Spleen (tissue), 11 donors: Measurements from ENCODE around the gene NLK. TPM values are rescaled to one million over a fixed set of nuclear protein-coding genes. Genes with fewer than 3 reads are reported as not detected.

Experiments
- DNase-seq: peaks from one replicate; pipeline ENCODE4 v3.0.0-alpha.2; 2020
- H3K27ac ChIP-seq, 8 donors: fragments of 200-600 bp; sonication (generic) in 7 of 8; 1 replicate in 4 of 8; 2 replicates in 4 of 8; pipeline versions ENCODE4 v1.5.0 to v1.8.0; 2016 to 2021; ENCODE audit warnings: inconsistent platforms in 4 of 8, mild to moderate bottlenecking in 4 of 8, moderate library complexity in 1 of 8
- H3K27me3 ChIP-seq, 7 donors: fragments of 200-600 bp; sonication (generic) in 6 of 7; replicated peaks in 1 of 7; 1 replicate in 4 of 7; 2 replicates in 3 of 7; pipeline versions ENCODE4 v1.5.0 to v1.8.0; 2016 to 2021; ENCODE audit warnings: inconsistent platforms in 3 of 7, mild to moderate bottlenecking in 1 of 7
- H3K36me3 ChIP-seq, 6 donors: fragments of 200-600 bp; sonication (generic) in 5 of 6; 1 replicate in 4 of 6; 2 replicates in 2 of 6; pipeline versions ENCODE4 v1.5.0 to v1.8.0; 2016 to 2021; ENCODE audit warnings: inconsistent platforms in 2 of 6
- H3K4me1 ChIP-seq, 6 donors: fragments of 200-600 bp; sonication (generic) in 5 of 6; 1 replicate in 3 of 6; 2 replicates in 3 of 6; pipeline versions ENCODE4 v1.5.0 to v1.8.0; 2016 to 2021; ENCODE audit warnings: inconsistent platforms in 3 of 6
- H3K4me3 ChIP-seq, 8 donors: fragments of 200-600 bp; sonication (generic) in 7 of 8; 1 replicate in 4 of 8; 2 replicates in 4 of 8; pipeline versions ENCODE4 v1.5.0 to v1.8.0; 2016 to 2021; ENCODE audit warnings: inconsistent platforms in 4 of 8, mild to moderate bottlenecking in 4 of 8, moderate library complexity in 2 of 8
- H3K9me3 ChIP-seq, 8 donors: fragments of 200-600 bp; sonication (generic) in 7 of 8; 1 replicate in 4 of 8; 2 replicates in 4 of 8; pipeline versions ENCODE4 v1.5.0 to v1.8.0; 2016 to 2021; ENCODE audit warnings: inconsistent platforms in 4 of 8
- CTCF ChIP-seq, 11 experiments: fragments of 200-600 bp in 7 of 11; fragments of 450-650 bp in 4 of 11; sonication (generic) in 4 of 11; IDR thresholded peaks in 8 of 11; conservative IDR thresholded peaks in 3 of 11; 1 replicate in 7 of 11; 2 replicates in 4 of 11; pipeline versions ENCODE4 v1.4.0 to v1.8.0; 2016 to 2021; ENCODE audit warnings: antibody characterized with exemption in 11 of 11, inconsistent platforms in 4 of 11, mild to moderate bottlenecking in 1 of 11
- POLR2A ChIP-seq, 3 donors: fragments of 450-650 bp; IDR thresholded peaks; one replicate each; pipeline ENCODE4 v1.5.1; 2017; ENCODE audit warnings: antibody characterized with exemption in 3 of 3, mild to moderate bottlenecking in 1 of 3
- POLR2AphosphoS5 ChIP-seq, 3 donors: sonication (generic); formaldehyde crosslinking; IDR thresholded peaks; one replicate each; pipeline ENCODE4 v1.5.1; 2017; ENCODE audit warnings: antibody characterized with exemption in 3 of 3
- WGBS, 5 donors: extraction: QIAGEN DNeasy Blood & Tissue Kit in 3 of 5; methylation state at CpG; one replicate each; pipeline versions ENCODE4 v1.1.5 to v1.1.7; 2013 to 2018; 5-methylcytosine and 5-hydroxymethylcytosine counted together
- intact Hi-C: fragments of 100-400 bp; cut with DNase I; formaldehyde crosslinking; loops from one replicate; pipeline ENCODE4 v1.15.0; 2023; ENCODE audit warnings: low total_unique reads
- polyA plus RNA-seq, 3 donors: library from polyadenylated mRNA; stranded (reverse); fragments of 200-250 nt; gene quantifications; one replicate each; pipeline ENCODE4 v1.2.1, GENCODE V29; 2013
- small RNA-seq, 4 donors: library from RNA; depleted of rRNA; stranded (forward); fragments of <200 nt; gene quantifications; one replicate each; pipeline ENCODE3, GENCODE V24; 2016
- total RNA-seq, 7 donors: library from RNA; depleted of rRNA in 3 of 7; stranded (reverse); fragments of >200 nt in 3 of 7; fragmentation: NEBNext Ultra II Directional in 4 of 7; extraction: Animal tissue kit (Norgen Biotek cat#: 25700) in 4 of 7; gene quantifications; one replicate each; pipeline versions ENCODE4 v1.1.0 to v1.2.1, GENCODE V29; 2016 to 2021
- donor health status: healthy with polysubstance abuse.
- donor health status: DM: no; HTN: no; CAD: no; lungs with moderate emphysema.
- donor health status: DM: no; HTN: no; CAD: no.
- donor health status: Bipolar disorder and iron deficiency.
- donor health status: healthy.
- donor health status: DM: no; HTN: no; CAD: no.
- donor health status: DM: yes; HTN: yes; CAD: no.

NLK gene
- total and polyA plus RNA-seq, 10 donors = 12.6 to 49.4 (median 34.3) TPM

- Histone ChIP-seq H3K4me1 (peaks cover 0 to 10% (median 0%) of the 10 kb centered on the region in 6 donors), H3K36me3 (no peaks in the 10 kb centered on the region), H3K9me3 (no peaks in the 10 kb centered on the region), H3K4me3 (no peak overlapping the region), H3K27ac (no peak overlapping the region), H3K27me3 (peaks cover 0 to 7% (median 0%) of the 10 kb centered on the region in 7 donors)
- intact Hi-C loops = no loop called here
- 84 to 92% (median 90%) methylated on average over 1 to 4 of the region's 4 CpGs for WGBS, 5 donors
- no peak for TF ChIP-seq CTCF (IDR thresholded peaks at IDR 0.05 in 8 of 11, conservative IDR thresholded peaks at IDR 0.05 in 3 of 11)
- TF ChIP-seq POLR2A (IDR thresholded peaks at IDR 0.05) = no peak
- no peak for TF ChIP-seq POLR2AphosphoS5 (IDR thresholded peaks at IDR 0.05)
- no peak for DNase-seq
Measured at GRCh38 chr17:28244446-28244845, 202.0 kb downstream of the NLK start.

Small RNA genes within 50 kb of the gene (small RNA-seq; reads per million reads assigned to genes)
- gene RF00006 = 0 reads per million in 4 donors
- 0 reads per million in 4 donors for gene RF00156
- 0 reads per million in 4 donors for gene RF00601
- 0 reads per million in 4 donors for gene RPS29P22

Other genes starting within 250 kb of the NLK start
- under 1 TPM in 6 of 7 donors, not detected in 1; 0.12 to 0.69 (median 0.32) TPM for gene NOS2, start 242.1 kb upstream of the NLK start, total RNA-seq
- gene NOS2, start 242.1 kb upstream of the NLK start, polyA plus RNA-seq = under 1 TPM; 0.02 to 0.10 (median 0.07) TPM
- 10 to 100 TPM in 6 of 7 donors, 1 to 10 TPM in 1; 6.8 to 20.0 (median 15.4) TPM for gene LYRM9, start 149.3 kb upstream of the NLK start, total RNA-seq
- gene LYRM9, start 149.3 kb upstream of the NLK start, polyA plus RNA-seq = 10 to 100 TPM; 13.5 to 20.0 (median 18.5) TPM